ENCODE results near the gene JAK3.

GRCh38 chr19:17795495-17795856 lies 52.3 kb downstream of the JAK3 start:
- TF ChIP-seq NRF1 (IDR thresholded peaks at IDR 0.05; ENCODE audit: low read depth, low read length) (no peak), POU5F1 (IDR thresholded peaks at IDR 0.05; ENCODE audit: low read depth, low read length) (no peak), CTCF (IDR thresholded peaks at IDR 0.05; ENCODE audit: control extremely low read depth in 1 of 3, insufficient read depth in 1 of 3, low read depth in 1 of 3, low read length in 3 of 3) (no peak), POLR2AphosphoS5 (IDR thresholded peaks at IDR 0.05; ENCODE audit: low read depth, low read length) (no peak), MAX (IDR thresholded peaks at IDR 0.05) (no peak), POLR2A (IDR thresholded peaks at IDR 0.05; ENCODE audit: control extremely low read depth in 1 of 2, low read depth in 2 of 2, low read length in 2 of 2) (no peak), EGR1 (IDR thresholded peaks at IDR 0.05; ENCODE audit: borderline replicate concordance, low read depth, low read length) (no peak), SUZ12 (IDR thresholded peaks at IDR 0.05; ENCODE audit: low read length) (no peak), JUN (IDR thresholded peaks at IDR 0.05; ENCODE audit: low read depth, low read length) (no peak), YY1 (IDR thresholded peaks at IDR 0.05; ENCODE audit: low read depth, low read length) (no peak)

Measured in H1 (cell line).